IMR-90 (cell line): ENCODE measurements around the gene ACACA. TPM values are rescaled to one million over a fixed set of nuclear protein-coding genes. Genes with fewer than 3 reads are reported as not detected.
A peak's percentile ranks its signal among the peaks of the same experiment; 100 is the strongest.

Source experiments
- ATAC-seq: fragments of 200-7000 bp; cut with Tn5 transposase; 2 replicates; pipeline ENCODE4 v1.9.1; 2020; ENCODE audit warnings: low read depth, mild to moderate bottlenecking, moderate library complexity
- BruUV-seq: library from RNA; stranded (reverse); fragments of 400-500 nt; replicated peaks from 2 replicates; lab custom pipeline; 2021; lab: Mats Ljungman, UMichigan
- CTCF ChIA-PET: fragments of 300-600 bp; formaldehyde crosslinking; extraction: SDS; loops from one replicate; lab custom pipeline; 2021; ENCODE audit warnings: antibody characterized with exemption; lab: Yijun Ruan, JAX
- POLR2A ChIA-PET: fragments of 300-600 bp; sonication (Branson Sonifier 250); formaldehyde crosslinking; loops from one replicate; lab custom pipeline; 2022; ENCODE audit warnings: antibody characterized with exemption; ENCODE audit not compliant: unreplicated experiment; lab: Charles Lee
- DNase-seq: peaks from one replicate; pipeline ENCODE4 v3.0.0; 2013
- H2AFZ ChIP-seq: replicated peaks from 2 replicates; pipeline ENCODE3; 2013; ENCODE audit warnings: low read length, mild to moderate bottlenecking; ENCODE audit not compliant: poor library complexity
- H2AK5ac ChIP-seq: 2 replicates; pipeline ENCODE4 v1.6.1; 2013; ENCODE audit warnings: low read depth, low read length, inconsistent platforms
- H2AK9ac ChIP-seq: replicated peaks from 2 replicates; pipeline ENCODE3; 2013; ENCODE audit warnings: mild to moderate bottlenecking, low read depth, low read length, moderate library complexity; ENCODE audit not compliant: poor library complexity
- H2BK120ac ChIP-seq: 2 replicates; pipeline ENCODE4 v1.6.1; 2013; ENCODE audit warnings: low read depth, low read length, inconsistent platforms
- H2BK15ac ChIP-seq: 3 replicates; pipeline ENCODE4 v1.6.1; 2013; ENCODE audit warnings: low read depth, low read length, inconsistent platforms
- H2BK20ac ChIP-seq: 2 replicates; pipeline ENCODE4 v1.6.1; 2013; ENCODE audit warnings: low read depth, mild to moderate bottlenecking, inconsistent platforms, low read length, moderate library complexity
- H2BK5ac ChIP-seq: 2 replicates; pipeline ENCODE4 v1.6.1; 2013; ENCODE audit warnings: mild to moderate bottlenecking, low read depth, low read length, inconsistent platforms; ENCODE audit not compliant: poor library complexity, severe bottlenecking
- H3K14ac ChIP-seq: replicated peaks from 2 replicates; pipeline ENCODE4 v1.6.1; 2013; ENCODE audit warnings: low read depth, low read length, inconsistent platforms
- H3K18ac ChIP-seq: 2 replicates; pipeline ENCODE4 v1.6.1; 2013; ENCODE audit warnings: low read depth, low read length, control low read depth
- H3K23ac ChIP-seq: 2 replicates; pipeline ENCODE4 v1.6.1; 2013; ENCODE audit warnings: low read depth, low read length, inconsistent platforms
- H3K27ac ChIP-seq: 2 replicates; pipeline ENCODE4 v1.5.1; 2013; ENCODE audit warnings: mild to moderate bottlenecking, control low read depth, low read length; ENCODE audit not compliant: insufficient read depth
- H3K27me3 ChIP-seq: 2 replicates; pipeline ENCODE4 v1.6.1; 2013; ENCODE audit warnings: low read length; ENCODE audit not compliant: control insufficient read depth, insufficient read depth
- H3K36me3 ChIP-seq: 2 replicates; pipeline ENCODE4 v1.6.1; 2013; ENCODE audit warnings: low read length, mixed read lengths; ENCODE audit not compliant: control insufficient read depth, insufficient read depth
- H3K4ac ChIP-seq: 2 replicates; pipeline ENCODE4 v1.6.1; 2013; ENCODE audit warnings: low read depth, low read length, inconsistent platforms
- H3K4me1 ChIP-seq: 2 replicates; pipeline ENCODE4 v1.6.1; 2013; ENCODE audit warnings: low read length, mixed read lengths; ENCODE audit not compliant: control insufficient read depth, insufficient read depth
- H3K4me2 ChIP-seq: 2 replicates; pipeline ENCODE4 v1.6.1; 2013; ENCODE audit warnings: low read depth, mild to moderate bottlenecking, control low read depth, low read length, moderate library complexity
- H3K4me3 ChIP-seq: 2 replicates; pipeline ENCODE4 v1.5.1; 2013; ENCODE audit warnings: low read depth, mild to moderate bottlenecking, control low read depth, low read length, moderate library complexity; ENCODE audit not compliant: insufficient read depth
- H3K56ac ChIP-seq: 2 replicates; pipeline ENCODE4 v1.6.1; 2013; ENCODE audit warnings: low read length, inconsistent platforms; ENCODE audit not compliant: insufficient read depth; ENCODE audit errors: extremely low read depth
- H3K79me1 ChIP-seq, 2 experiments: 2 replicates each; pipeline ENCODE4 v1.6.1; 2013; ENCODE audit warnings: low read length in 2 of 2, inconsistent platforms in 1 of 2, low read depth in 1 of 2
- H3K9ac ChIP-seq: 2 replicates; pipeline ENCODE4 v1.6.1; 2013; ENCODE audit warnings: low read depth, low read length, control low read depth
- H3K9me1 ChIP-seq: 2 replicates; pipeline ENCODE4 v1.6.1; 2013; ENCODE audit warnings: low read length, inconsistent platforms; ENCODE audit not compliant: insufficient read depth
- H3K9me3 ChIP-seq: 2 replicates; pipeline ENCODE4 v1.6.1; 2013; ENCODE audit warnings: low read length; ENCODE audit not compliant: control insufficient read depth, insufficient read depth
- H4K20me1 ChIP-seq: 2 replicates; pipeline ENCODE4 v1.6.1; 2013; ENCODE audit warnings: low read length, inconsistent platforms; ENCODE audit not compliant: insufficient read depth
- H4K5ac ChIP-seq: 2 replicates; pipeline ENCODE4 v1.6.1; 2013; ENCODE audit warnings: mild to moderate bottlenecking, low read depth, low read length, control low read depth
- H4K8ac ChIP-seq, 2 experiments: 2 replicates each; pipeline ENCODE4 v1.6.1; 2013; ENCODE audit warnings: low read depth in 2 of 2, low read length in 2 of 2, control low read depth in 1 of 2, inconsistent platforms in 1 of 2
- H4K91ac ChIP-seq: 2 replicates; pipeline ENCODE4 v1.6.1; 2013; ENCODE audit warnings: low read depth, low read length, inconsistent platforms; ENCODE audit not compliant: insufficient read depth
- BHLHE40 ChIP-seq: fragments of 150-350 bp; IDR thresholded peaks from 2 replicates; pipeline ENCODE4 v1.6.1; 2016; ENCODE audit warnings: mild to moderate bottlenecking, low read depth, low read length
- CEBPB ChIP-seq: IDR thresholded peaks from 2 replicates; pipeline ENCODE4 v1.6.1; 2012; ENCODE audit warnings: low read depth, low read length, improper control_type of control experiment
- CHD1 ChIP-seq: IDR thresholded peaks from 2 replicates; pipeline ENCODE4 v1.6.1; 2012; ENCODE audit warnings: low read depth, low read length, improper control_type of control experiment
- FOS ChIP-seq: fragments of 150-350 bp; IDR thresholded peaks from 2 replicates; pipeline ENCODE4 v1.6.1; 2016; ENCODE audit warnings: low read depth, low read length
- MAFK ChIP-seq: IDR thresholded peaks from 2 replicates; pipeline ENCODE4 v1.6.1; 2012; ENCODE audit warnings: low read depth, low read length, improper control_type of control experiment
- MAZ ChIP-seq: IDR thresholded peaks from 2 replicates; pipeline ENCODE4 v1.6.1; 2012; ENCODE audit warnings: low read depth, mild to moderate bottlenecking, low read length, improper control_type of control experiment, moderate library complexity, borderline replicate concordance
- MXI1 ChIP-seq: IDR thresholded peaks from 2 replicates; pipeline ENCODE4 v1.6.1; 2012; ENCODE audit warnings: low read depth, mild to moderate bottlenecking, low read length, moderate library complexity, borderline replicate concordance
- NFE2L2 ChIP-seq: fragments of 150-350 bp; IDR thresholded peaks from 2 replicates; pipeline ENCODE4 v1.6.1; 2016; ENCODE audit warnings: low read depth, mild to moderate bottlenecking, low read length
- POLR2A ChIP-seq: IDR thresholded peaks from 2 replicates; pipeline ENCODE4 v1.6.1; 2012; ENCODE audit warnings: mild to moderate bottlenecking, low read depth, low read length
- RAD21 ChIP-seq: IDR thresholded peaks from 2 replicates; pipeline ENCODE4 v1.6.1; 2012; ENCODE audit warnings: low read length, improper control_type of control experiment
- RCOR1 ChIP-seq: IDR thresholded peaks from 2 replicates; pipeline ENCODE4 v1.6.1; 2012; ENCODE audit warnings: mild to moderate bottlenecking, low read length, improper control_type of control experiment; ENCODE audit not compliant: insufficient replicate concordance
- RFX5 ChIP-seq: IDR thresholded peaks from 2 replicates; pipeline ENCODE4 v1.8.0; 2012; ENCODE audit warnings: low read depth, mild to moderate bottlenecking, low read length, moderate library complexity
- SMC3 ChIP-seq: fragments of 150-350 bp; IDR thresholded peaks from 2 replicates; pipeline ENCODE4 v1.6.1; 2016; ENCODE audit warnings: low read depth, mild to moderate bottlenecking, antibody characterized with exemption, low read length, moderate library complexity
- WGBS, 2 experiments: methylation state at CpG; one replicate each; pipeline versions ENCODE4 v1.1.5 to v1.1.7; 2013; ENCODE audit warnings: missing lambda C conversion rate in 2 of 2; ENCODE audit not compliant: insufficient read length in 1 of 2; ENCODE audit errors: extremely low coverage in 2 of 2; 5-methylcytosine and 5-hydroxymethylcytosine counted together
- dilution Hi-C: fragments of 300-500 bp; cut with HindIII; formaldehyde crosslinking; loops from one replicate; pipeline ENCODE4 v1.14.3; 2018; ENCODE audit warnings: low sequenced_read_pairs; ENCODE audit not compliant: unreplicated experiment
- in situ Hi-C: fragments of 300-500 bp; cut with MboI; formaldehyde crosslinking; loops from 3 replicates; pipeline ENCODE4 v1.14.3; 2019; ENCODE audit warnings: low sequenced_read_pairs, inconsistent platforms, mixed read lengths
- intact Hi-C: fragments of 100-400 bp; cut with micrococcal nuclease; formaldehyde crosslinking; loops from 2 replicates; pipeline ENCODE4 v1.10.0; 2022
- polyA plus RNA-seq, 3 experiments: library from polyadenylated mRNA; depleted of rRNA; stranded (reverse); fragments of >200 nt; gene quantifications; 2 replicates each; pipeline ENCODE4 v1.2.3, GENCODE V29; 2012; ENCODE audit warnings: low replicate concordance in 1 of 3
- total RNA-seq: library from RNA; depleted of rRNA; stranded (reverse); fragments of >200 nt; gene quantifications from 2 replicates; pipeline ENCODE4 v1.2.3, GENCODE V29; 2012
- TF ChIP-seq, protein P1 (sequence below): fragments of 150-350 bp; IDR thresholded peaks from 2 replicates; pipeline ENCODE4 v1.6.1; 2017; ENCODE audit warnings: mild to moderate bottlenecking, antibody characterized with exemption, low read length, low read depth
- TF ChIP-seq, protein P2 (sequence below): fragments of 150-350 bp; IDR thresholded peaks from 2 replicates; pipeline ENCODE4 v1.6.1; 2016; ENCODE audit warnings: low read depth, mild to moderate bottlenecking, low read length, moderate library complexity, borderline replicate concordance
- TF ChIP-seq, protein P3 (sequence below): conservative IDR thresholded peaks from 2 replicates; pipeline ENCODE4 v1.5.1; 2012; ENCODE audit warnings: mild to moderate bottlenecking, low read depth, low read length, improper control_type of control experiment

The ACACA gene
- total and polyA plus RNA-seq, 2 of the 4 experiments (the other 2 are of a cell fraction), result 21.3 to 39.1 TPM

DNA sequence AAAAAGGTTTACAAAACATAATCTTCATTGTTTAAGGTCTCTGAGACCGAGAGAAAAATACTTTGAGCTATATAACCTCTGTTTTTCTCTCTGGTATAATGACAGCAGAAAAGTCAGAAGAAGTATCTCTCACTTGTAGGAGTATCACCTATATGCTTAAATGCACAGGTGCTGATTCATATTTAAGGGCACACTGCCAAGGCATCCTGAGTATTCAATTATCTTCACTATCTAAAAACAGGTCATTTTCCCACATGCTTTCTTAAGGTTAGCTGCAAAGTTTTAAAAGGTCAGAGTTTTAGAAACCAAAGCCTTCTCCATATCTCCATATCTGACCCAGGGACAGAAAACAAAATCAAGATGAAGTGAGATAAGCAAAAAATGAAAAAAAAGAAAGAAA lies 130.2 kb downstream of the ACACA start:
- Histone ChIP-seq H2AFZ (no peak overlapping the region), H2BK5ac (no peak overlapping the region), H3K4me3 (no peak overlapping the region), H4K5ac (no peak overlapping the region), H3K14ac (no peak overlapping the region), H2BK120ac (no peak overlapping the region), H2AK5ac (no peak overlapping the region), H3K4me1 (no peaks in the 10 kb centered on the region; the same call in 1 of the 2 replicates), H3K18ac (no peak overlapping the region), H4K20me1 (peaks cover 7% of the 10 kb centered on the region), H4K8ac (no peak overlapping the region), H3K9me1 (no peaks in the 10 kb centered on the region; the same call in 1 of the 2 replicates), H3K23ac (no peak overlapping the region), H3K36me3 (peaks cover 2% of the 10 kb centered on the region), H2BK20ac (no peak overlapping the region), H2BK15ac (no peak overlapping the region), H3K4ac (no peak overlapping the region), H3K56ac (no peak overlapping the region), H3K4me2 (no peak overlapping the region), H2AK9ac (no peak overlapping the region), H3K27me3 (no peaks in the 10 kb centered on the region), H3K9ac (no peak overlapping the region), H3K27ac (no peak overlapping the region), H4K91ac (no peak overlapping the region), H3K79me1 (no peaks in the 10 kb centered on the region), H3K9me3 (no peaks in the 10 kb centered on the region)
- TF ChIP-seq MXI1, result no peak
- TF ChIP-seq MAFK, result no peak
- TF ChIP-seq MAZ, result no peak
- TF ChIP-seq, protein P1, sequence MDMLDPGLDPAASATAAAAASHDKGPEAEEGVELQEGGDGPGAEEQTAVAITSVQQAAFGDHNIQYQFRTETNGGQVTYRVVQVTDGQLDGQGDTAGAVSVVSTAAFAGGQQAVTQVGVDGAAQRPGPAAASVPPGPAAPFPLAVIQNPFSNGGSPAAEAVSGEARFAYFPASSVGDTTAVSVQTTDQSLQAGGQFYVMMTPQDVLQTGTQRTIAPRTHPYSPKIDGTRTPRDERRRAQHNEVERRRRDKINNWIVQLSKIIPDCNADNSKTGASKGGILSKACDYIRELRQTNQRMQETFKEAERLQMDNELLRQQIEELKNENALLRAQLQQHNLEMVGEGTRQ, result no peak
- no peak for TF ChIP-seq POLR2A
- TF ChIP-seq FOS, result no peak
- TF ChIP-seq, protein P2, sequence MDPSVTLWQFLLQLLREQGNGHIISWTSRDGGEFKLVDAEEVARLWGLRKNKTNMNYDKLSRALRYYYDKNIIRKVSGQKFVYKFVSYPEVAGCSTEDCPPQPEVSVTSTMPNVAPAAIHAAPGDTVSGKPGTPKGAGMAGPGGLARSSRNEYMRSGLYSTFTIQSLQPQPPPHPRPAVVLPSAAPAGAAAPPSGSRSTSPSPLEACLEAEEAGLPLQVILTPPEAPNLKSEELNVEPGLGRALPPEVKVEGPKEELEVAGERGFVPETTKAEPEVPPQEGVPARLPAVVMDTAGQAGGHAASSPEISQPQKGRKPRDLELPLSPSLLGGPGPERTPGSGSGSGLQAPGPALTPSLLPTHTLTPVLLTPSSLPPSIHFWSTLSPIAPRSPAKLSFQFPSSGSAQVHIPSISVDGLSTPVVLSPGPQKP, result no peak
- TF ChIP-seq NFE2L2, result no peak
- TF ChIP-seq CHD1, result no peak
- TF ChIP-seq RAD21, result no peak
- TF ChIP-seq SMC3, result no peak
- TF ChIP-seq BHLHE40, result no peak
- TF ChIP-seq, protein P3, sequence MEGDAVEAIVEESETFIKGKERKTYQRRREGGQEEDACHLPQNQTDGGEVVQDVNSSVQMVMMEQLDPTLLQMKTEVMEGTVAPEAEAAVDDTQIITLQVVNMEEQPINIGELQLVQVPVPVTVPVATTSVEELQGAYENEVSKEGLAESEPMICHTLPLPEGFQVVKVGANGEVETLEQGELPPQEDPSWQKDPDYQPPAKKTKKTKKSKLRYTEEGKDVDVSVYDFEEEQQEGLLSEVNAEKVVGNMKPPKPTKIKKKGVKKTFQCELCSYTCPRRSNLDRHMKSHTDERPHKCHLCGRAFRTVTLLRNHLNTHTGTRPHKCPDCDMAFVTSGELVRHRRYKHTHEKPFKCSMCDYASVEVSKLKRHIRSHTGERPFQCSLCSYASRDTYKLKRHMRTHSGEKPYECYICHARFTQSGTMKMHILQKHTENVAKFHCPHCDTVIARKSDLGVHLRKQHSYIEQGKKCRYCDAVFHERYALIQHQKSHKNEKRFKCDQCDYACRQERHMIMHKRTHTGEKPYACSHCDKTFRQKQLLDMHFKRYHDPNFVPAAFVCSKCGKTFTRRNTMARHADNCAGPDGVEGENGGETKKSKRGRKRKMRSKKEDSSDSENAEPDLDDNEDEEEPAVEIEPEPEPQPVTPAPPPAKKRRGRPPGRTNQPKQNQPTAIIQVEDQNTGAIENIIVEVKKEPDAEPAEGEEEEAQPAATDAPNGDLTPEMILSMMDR, result no peak
- no peak for TF ChIP-seq RFX5
- TF ChIP-seq CEBPB, result no peak
- TF ChIP-seq RCOR1, result no peak
- ChIA-PET CTCF (interaction anchor here (0.7 to 1.2 kb wide), 3 partner anchors 11 to 65 kb away, joined by 3 to 4 read pairs (median 4); no protein-coding TSS in a partner anchor), POLR2A (no interaction called here)
- intact Hi-C loops (no loop called here), in situ Hi-C loops (no loop called here), dilution Hi-C loops (no loop called here)
- no CpG with 5 or more reads among the region's 1 CpG for WGBS, 2 experiments
- DNase-seq (peak; percentile 9), ATAC-seq (no peak)
- BruUV-seq, result no TSS peak
